Stimulated activated CD8-positive, alpha-beta memory T cell treated with anti-CD3 and anti-CD28 coated beads, Interleukin-7, amount 100 ng/mL, for 48 hours (primary cell): Measurements from ENCODE around the gene NRP1.

ENCODE experiments used
- DNase-seq, 2 donors: peaks; one replicate each; pipeline ENCODE4 v3.0.0-alpha.2; 2020; ENCODE audit warnings: low read depth in 1 of 2; ENCODE audit errors: extremely low read depth in 1 of 2

The NRP1 gene

DNA sequence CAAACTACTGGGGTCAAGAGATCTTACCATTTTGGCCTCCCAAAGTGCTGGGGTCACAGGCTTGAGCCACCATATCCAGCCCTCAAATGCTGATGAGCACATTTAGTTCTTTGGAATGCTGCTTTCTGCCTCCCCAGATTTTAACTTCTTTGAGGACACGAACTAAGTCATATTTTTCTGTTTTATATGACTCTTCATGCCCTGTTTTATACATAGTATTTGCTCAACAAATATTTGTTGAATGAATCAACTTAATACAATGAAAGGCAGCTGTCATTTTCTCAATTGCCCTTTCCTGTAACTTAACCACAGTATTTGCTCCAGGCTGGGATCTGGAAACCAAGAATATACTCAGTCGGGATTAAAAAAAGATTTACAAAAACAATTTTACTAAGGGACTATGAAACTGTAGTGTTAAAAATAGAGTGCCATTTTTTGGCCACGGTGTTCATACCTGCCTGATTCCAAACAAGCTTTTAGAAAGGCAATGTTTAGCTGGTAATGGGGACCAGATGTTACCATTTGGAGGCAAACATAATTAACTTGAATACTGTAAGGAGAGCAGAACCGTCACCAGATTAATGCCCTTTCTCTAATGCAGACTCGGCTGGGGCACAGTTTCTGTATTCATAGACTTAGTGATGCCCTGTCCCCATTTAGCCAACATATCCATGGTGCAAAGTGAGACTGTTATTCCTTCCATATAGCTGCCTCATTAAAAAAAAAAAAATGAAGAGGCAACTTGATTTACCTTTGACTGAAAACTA lies 117.6 kb downstream of the NRP1 start:
- no peak for DNase-seq

DNA sequence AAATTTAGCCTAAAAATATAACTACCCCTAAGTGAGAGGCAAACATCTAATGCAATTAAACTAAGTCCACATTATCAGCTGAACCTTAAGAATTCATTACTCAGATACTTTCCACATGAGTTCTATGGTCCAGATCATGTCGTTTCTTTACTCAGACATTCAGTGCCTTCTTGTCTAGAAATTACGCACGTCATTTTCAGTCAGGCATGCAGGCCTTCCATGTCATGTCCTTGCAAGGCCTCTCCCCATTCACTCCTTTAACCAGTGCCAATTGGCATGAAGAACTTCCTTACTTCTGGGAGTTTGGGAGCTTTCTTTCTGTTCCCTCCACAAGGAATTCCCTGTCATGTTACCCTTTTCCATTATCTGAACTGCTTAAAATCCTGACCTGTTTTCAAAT lies 118.8 kb downstream of the NRP1 start:
- no peak for DNase-seq

GRCh38 chr10:33215154-33215553 lies 119.3 kb downstream of the NRP1 start:
- no peak for DNase-seq

- DNase-seq, result no peak
Observed at GRCh38 chr10:33214174-33214573, 120.3 kb downstream of the NRP1 start.

DNA sequence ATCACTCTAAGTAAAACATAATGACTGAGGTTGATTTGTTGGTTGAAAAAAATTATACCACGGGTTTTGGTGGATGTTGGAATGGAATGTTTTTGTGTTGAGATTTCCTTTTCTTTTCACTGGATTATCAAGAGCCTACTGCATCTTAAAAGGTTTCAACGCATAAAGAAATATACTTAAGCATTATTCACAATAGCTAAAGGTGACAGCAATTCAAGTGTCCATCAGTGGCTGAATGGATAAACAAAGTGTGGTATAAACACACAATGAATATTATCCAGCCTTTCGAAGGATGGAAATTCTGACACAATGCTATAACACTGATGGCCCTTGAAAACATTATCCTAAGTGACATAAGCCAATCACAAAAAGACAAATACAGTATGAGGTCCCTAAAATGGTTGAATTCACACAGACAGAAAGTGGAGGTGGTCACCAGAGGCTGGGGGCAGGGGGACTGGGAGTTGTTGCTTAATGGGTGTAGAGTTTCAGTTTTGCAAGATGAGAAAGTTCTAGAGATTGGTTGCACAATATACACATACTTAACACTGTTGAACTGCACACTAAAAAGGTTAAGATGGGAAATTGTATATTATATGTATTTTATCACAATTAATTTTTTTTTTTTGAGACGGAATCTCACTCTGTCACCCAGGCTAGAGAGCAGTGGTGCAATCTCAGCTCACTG lies 122.3 kb downstream of the NRP1 start:
- no peak for DNase-seq

- DNase-seq, result no peak
Observed at GRCh38 chr10:33211106-33211878, 123.2 kb downstream of the NRP1 start.

GRCh38 chr10:33209802-33210201 lies 124.7 kb downstream of the NRP1 start:
- no peak for DNase-seq

DNA sequence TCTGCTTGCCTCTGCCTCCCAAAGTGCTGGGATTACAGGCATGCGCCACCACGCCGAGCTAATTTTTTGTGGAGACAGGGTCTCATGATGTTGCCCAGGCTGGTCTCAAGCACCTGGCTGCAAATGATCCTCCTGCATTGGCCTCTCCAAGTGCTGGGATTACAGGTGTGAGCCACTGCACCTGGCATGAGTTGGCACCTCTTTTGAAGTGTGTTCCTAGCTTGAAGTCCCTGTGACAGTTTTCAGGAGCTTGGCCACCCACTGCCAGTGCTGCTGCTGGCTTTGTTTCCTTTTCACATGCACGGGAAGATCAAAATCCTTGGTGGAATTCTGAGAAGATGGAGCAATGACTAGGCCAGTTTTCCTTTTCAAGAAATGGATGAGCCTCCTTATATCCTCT lies 126.3 kb downstream of the NRP1 start:
- no peak for DNase-seq

GRCh38 chr10:33204031-33204430 lies 130.4 kb downstream of the NRP1 start:
- no peak for DNase-seq

- DNase-seq, result no peak
Observed at GRCh38 chr10:33201971-33202370, 132.5 kb downstream of the NRP1 start.

GRCh38 chr10:33201056-33201780 lies 133.2 kb downstream of the NRP1 start:
- DNase-seq, result no peak

GRCh38 chr10:33199731-33200232 lies 134.7 kb downstream of the NRP1 start:
- no peak for DNase-seq

GRCh38 chr10:33198610-33199009 lies 135.9 kb downstream of the NRP1 start:
- no peak for DNase-seq

- no peak for DNase-seq
Observed at GRCh38 chr10:33196710-33197491, 137.6 kb downstream of the NRP1 start.

DNA sequence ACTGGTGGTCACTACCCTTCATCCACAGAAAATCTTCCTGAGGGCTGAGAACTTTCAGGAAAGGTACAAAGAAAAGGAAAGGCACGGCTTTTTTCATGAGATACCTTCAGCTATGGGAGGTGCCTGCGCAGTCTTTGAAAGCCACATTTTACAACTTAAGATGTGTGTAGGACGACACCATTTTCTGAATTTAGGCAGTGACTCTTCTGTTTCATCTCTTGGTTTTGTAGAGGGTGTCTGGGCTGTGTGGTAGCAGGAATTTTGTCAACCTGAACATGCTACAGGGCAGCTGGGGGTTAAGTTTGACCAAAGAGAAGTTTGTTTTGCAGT lies 138.1 kb downstream of the NRP1 start:
- no peak for DNase-seq

DNA sequence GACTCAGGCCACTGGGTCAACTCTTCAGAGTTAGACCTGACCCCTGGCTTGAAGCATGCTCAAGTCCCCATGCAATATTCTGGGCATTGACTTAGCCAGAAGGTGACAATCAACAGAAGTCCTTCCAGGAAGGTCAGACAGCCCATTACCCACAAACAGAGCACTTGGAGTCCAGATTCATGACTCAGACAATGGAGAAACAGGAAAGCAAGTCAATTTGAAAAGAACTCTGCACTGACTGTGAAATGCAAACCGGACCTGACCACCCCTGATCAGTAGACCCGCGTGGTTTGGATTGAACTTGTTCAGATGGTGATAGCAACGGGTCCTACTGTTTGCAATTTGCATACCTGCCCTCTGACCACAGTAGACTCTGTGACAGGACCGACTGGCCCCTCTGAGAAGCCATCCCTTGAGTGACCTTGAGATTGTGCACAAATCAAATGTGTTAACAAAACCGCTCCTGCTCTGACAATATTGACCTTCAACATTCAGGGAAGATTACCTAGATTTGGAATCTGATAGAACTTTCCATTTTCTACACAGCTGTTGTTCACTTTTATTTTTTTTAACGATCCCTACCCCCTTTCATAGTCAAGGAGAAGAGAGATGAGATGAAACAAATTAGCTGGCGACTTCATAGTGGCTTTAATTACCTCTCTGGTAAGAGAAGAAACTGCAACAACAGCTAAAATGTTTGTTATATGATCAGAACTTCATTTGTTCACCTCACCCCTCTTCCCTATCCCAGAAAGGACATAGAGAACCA lies 138.7 kb downstream of the NRP1 start:
- DNase-seq, result no peak

GRCh38 chr10:33193701-33194521 lies 140.6 kb downstream of the NRP1 start:
- no peak for DNase-seq

DNA sequence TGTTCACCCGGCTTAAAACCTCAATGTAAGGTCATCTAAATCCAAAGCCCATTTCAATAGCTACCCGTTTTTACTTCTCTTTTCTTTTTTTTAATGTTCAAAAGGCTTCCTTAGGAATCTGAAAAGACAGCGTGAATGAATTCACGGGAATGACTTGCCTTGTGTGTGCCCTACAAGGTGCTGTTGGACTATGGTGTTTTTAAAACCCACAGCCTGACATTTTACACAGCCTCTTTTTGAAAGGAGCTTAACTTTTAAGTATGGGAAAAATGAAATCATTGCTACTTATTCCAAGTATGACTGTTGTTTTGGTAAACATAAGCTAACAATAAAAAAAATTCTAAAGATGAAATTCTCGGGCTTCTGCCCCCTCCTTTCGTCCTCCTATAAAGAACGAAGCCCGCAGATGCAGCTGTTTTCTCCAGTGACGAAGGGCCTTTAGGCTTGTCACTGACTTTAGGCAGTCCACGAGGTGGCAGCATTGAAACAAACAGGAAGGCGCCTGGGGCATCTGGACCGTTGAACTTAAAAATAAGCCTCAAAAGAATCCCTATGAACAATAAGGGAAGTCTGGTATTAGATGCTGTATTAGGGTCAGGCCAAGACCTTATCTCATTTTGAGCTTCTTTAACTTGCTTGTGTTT lies 141.3 kb downstream of the NRP1 start:
- DNase-seq, result peak; percentile 28 to 62
